GM23338 (cell line): ENCODE measurements around the gene LRMDA.

Source experiments
- CTCF ChIP-seq, 2 experiments: fragments of 200-600 bp in 1 of 2; sonication (generic) in 1 of 2; conservative IDR thresholded peaks; 2 replicates each; pipeline versions ENCODE4 v1.5.1 to v1.6.1; 2016 to 2017; ENCODE audit warnings: antibody characterized with exemption in 2 of 2, low read depth in 2 of 2, mild to moderate bottlenecking in 2 of 2, moderate library complexity in 1 of 2
- EZH2 ChIP-seq: fragments of 200-600 bp; sonication (generic); IDR thresholded peaks from one replicate; pipeline ENCODE4 v1.8.0; 2017; ENCODE audit warnings: antibody characterized with exemption, mild to moderate bottlenecking, low read depth; ENCODE audit not compliant: unreplicated experiment
- NANOG ChIP-seq: IDR thresholded peaks from 2 replicates; pipeline ENCODE4 v1.6.1; 2016; ENCODE audit warnings: antibody characterized with exemption, borderline replicate concordance
- POLR2AphosphoS5 ChIP-seq: IDR thresholded peaks from 2 replicates; pipeline ENCODE4 v1.6.1; 2016; ENCODE audit warnings: antibody characterized with exemption, low read depth
- REST ChIP-seq: IDR thresholded peaks from one replicate; pipeline ENCODE4 v1.6.1; 2018; ENCODE audit warnings: antibody characterized with exemption; ENCODE audit not compliant: unreplicated experiment

GRCh38 chr10:76550806-76551205 is 1119.4 kb downstream of the LRMDA start:
- TF ChIP-seq EZH2 (no peak), CTCF (conservative IDR thresholded peaks at IDR 0.05; ENCODE audit: low read depth in 2 of 2) (no peak), POLR2AphosphoS5 (no peak), REST (no peak), NANOG (no peak)
